HG03103 (cell line): ENCODE results near the gene COL9A3.
A peak's percentile ranks its signal among the peaks of the same experiment; 100 is the strongest.
"Not testable (repeated sequence)": the region's sequence is repeated elsewhere in the genome, so short reads cannot be mapped to it uniquely, and the experiment has no call there.

Source experiments
- ATAC-seq: cut with Tn5 transposase; IDR thresholded peaks from one replicate; pipeline ENCODE4 v1.9.1; 2021; ENCODE audit warnings: low read depth; ENCODE audit not compliant: unreplicated experiment

Gene COL9A3

DNA sequence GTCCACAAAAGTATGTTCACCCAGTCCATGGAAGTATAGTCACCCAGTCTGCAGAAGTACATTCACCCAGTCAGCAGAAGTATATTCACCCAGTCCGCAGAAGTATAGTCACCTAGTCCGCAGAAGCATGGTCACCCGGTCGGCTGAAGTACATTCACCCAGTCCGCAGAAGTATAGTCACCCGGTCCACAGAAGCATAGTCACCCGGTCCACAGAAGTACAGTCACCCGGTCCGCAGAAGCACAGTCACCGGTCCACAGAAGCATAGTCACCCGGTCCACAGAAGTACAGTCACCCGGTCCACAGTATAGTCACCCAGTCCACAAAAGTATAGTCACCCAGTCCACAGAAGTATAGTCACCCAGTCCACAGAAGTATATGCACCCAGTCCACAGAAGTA, 36.0 kb downstream of the COL9A3 start:
- no peak for ATAC-seq

DNA sequence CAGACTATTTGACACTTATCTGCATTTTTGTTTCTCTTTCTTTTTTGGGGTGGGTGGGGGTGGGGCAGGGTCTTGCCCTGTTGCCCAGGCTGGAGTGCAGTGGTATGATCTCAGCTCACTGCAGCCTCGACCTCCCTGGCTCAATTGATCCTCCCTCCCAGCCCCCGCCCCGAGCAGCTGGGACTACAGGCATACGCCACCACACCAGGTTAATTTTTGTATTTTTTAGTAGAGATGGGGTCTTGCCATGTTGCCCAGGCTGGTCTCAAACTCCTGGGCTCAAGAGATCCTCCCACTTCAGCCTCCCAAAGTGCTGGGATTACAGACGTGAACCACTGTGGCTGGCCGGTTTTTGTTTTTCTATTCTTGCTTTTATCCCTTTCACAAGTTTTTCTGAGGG, 36.5 kb downstream of the COL9A3 start:
- ATAC-seq: not testable (repeated sequence)

DNA sequence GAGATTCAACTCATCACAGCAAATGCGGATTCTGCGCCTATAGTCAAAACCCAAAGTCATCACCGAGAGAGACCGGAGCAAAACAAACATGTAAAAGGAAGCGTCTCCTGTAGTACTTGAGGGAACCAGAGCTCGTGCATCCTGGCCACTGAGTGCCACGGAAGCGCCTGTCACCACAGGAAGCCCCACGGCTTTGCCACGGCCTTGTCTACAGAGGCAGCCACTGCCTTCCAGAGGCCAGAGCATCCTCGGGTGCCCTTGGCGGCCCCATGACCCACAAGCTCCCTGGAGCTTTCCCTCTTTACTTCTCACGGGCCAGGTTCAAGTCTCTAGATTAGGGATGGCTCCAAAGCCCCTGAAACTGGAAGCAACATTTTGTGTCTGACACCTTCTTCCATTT, 37.3 kb downstream of the COL9A3 start:
- no peak for ATAC-seq

DNA sequence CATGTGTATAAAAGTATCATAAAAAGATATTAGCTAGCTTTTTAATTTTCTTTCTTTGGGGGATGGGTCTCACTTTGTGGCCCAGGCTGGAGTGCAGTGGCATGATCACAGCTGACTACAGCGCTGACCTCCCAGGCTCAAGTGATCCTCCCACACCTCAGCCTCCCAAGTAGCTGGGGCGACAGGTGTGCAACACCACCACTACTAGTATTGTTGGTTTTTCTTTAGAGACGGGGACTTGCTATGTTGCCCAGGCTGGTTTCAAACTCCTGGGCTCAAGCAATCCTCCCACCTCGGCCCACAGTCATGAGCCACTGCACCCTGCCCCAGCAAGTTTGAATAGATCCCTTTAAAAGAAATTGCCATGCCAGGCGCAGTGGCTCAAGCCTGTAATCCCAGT, 38.3 kb downstream of the COL9A3 start:
- no peak for ATAC-seq

GRCh38 chr20:62856931-62857619, 40.2 kb downstream of the COL9A3 start:
- ATAC-seq: no peak

DNA sequence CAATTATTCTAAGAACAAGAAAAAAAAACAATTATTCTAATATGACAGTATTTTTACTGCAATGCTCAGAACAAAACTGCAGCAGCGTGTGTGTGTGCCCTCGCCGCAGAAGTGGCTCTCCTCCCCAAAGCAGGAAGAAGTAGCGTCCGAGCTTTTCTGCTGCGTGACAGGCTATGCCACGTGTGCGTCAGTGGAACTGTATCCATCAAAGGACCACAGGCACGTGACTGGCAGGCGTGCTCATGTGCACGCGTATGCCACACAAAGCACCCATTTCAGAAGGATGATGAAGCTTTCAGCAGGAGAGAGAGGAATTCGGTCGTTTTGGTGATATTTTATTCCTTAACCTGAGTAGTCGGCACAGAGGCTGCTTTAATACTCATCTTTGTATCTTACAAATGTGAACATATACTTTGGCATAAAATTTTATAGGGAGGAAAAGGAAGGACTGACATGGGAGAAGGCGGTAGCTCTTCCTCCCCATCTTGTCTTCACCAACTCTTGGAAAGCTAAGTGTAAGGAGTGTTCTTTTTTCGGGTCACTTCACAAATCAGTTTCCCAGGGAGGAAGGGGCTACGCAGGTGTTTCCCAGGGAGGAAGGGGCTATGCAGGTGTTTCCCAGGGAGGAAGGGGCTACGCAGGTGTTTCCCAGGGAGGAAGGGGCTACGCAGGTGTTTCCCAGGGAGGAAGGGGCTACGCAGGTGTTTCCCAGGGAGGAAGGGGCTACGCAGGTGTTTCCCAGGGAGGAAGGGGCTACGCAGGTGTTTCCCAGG, 41.4 kb downstream of the COL9A3 start:
- ATAC-seq: no peak

DNA sequence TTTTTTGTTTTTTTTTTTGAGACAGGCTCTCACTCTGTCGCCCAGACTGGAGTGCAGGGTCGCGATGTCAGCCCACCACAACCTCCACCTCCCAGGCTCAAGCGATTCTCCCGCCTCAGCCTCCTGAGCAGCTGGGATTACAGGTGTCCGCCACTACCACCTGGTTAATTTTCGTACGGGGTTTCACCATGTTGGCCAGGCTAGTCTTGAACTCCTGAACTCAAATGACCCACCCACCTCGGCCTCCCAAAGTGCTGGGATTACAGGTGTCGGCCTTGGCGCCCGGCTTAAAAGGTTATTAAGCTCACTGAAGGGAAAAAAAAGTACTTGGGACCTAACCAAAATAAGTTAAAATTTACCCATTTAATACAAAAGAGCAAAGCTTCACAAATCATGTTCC, 42.9 kb downstream of the COL9A3 start:
- ATAC-seq: no peak

DNA sequence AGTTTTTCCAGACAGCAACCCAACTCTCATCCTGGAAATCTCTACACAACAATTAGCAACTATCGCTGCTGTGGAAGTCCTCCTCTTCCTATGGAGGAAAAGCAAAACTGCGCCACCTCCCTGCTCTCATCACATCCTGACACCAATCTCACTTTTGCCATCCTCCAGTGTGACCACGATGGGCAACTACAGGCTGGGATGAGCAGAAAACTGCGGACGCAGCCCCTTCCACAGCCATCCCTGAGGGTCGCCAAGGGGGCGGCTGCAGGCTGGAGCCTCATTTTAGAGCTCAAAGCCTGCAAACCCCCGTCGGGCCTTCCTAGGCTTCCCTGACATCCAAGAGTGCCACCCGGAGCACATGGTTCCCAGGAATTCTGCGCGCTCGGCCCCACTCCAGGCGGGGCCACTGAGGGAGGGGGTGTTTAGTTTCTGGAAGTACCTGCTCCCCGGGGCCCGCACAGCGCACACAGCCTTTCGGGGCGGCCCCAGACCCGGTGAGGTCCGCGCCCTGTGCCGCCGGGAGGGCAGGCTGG, 43.6 kb downstream of the COL9A3 start:
- no peak for ATAC-seq

GRCh38 chr20:62860924-62861691, 44.3 kb downstream of the COL9A3 start:
- ATAC-seq: peak; percentile 17

- peak; percentile 63 for ATAC-seq
Observed at GRCh38 chr20:62861726-62862336, 45.0 kb downstream of the COL9A3 start, which contains the start of gene TCFL5. Gene TCFL5 (minus strand): TSS chr20:62861822. CDS start chr20:62861670, 152 bp downstream.

GRCh38 chr20:62864207-62864606, 47.4 kb downstream of the COL9A3 start:
- ATAC-seq: no peak

DNA sequence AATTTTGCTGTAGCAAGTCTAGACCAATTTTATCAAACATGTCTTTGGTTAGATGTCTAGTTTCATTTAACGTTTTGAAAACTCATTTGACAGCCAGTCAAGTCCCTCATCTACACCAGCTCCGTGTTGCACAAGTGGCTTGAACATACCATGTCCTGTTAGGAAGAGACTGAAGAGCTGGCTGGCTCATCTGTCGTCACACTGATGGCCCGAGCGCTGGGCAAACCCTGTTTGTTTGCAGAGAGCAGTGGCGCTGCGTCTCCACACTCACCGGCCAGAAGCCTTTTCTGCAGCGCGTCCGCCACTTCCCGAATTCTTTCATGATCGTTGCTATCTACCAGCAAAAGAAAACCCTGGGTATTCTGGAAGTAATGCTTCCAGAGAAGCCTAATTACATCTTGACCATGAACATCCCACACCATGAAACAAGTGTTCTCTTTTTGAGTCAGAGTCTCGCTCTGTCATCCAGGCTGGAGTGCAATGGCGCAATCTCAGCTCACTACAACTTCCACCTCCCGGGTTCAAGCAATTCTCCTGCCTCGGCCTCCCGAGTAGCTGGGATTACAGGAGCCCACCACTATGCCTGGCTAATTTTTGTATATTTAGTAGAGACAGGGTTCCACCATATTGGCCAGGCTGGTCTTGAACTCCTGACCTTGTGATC, 55.5 kb downstream of the COL9A3 start:
- ATAC-seq: no peak

GRCh38 chr20:62872862-62873261, 56.0 kb downstream of the COL9A3 start:
- no peak for ATAC-seq

DNA sequence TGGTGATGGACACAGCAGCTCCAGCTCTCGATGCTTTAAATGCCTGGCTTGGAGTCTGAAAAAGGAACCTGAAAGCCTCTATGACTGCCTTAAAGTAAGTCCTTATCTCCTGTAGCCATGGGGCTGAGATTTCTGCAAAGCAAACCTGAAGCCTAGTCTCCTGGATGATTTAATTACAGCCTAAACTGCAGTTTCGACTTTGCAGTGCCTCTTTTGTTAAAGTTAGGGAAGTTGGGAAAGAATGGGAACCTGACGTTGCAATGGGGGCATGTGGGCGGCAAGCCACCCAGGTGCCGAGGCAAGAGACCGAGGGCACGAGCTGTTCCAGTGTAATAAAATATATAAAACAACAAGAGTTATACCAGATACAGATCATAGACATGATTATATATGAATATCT, 56.4 kb downstream of the COL9A3 start:
- ATAC-seq: no peak

DNA sequence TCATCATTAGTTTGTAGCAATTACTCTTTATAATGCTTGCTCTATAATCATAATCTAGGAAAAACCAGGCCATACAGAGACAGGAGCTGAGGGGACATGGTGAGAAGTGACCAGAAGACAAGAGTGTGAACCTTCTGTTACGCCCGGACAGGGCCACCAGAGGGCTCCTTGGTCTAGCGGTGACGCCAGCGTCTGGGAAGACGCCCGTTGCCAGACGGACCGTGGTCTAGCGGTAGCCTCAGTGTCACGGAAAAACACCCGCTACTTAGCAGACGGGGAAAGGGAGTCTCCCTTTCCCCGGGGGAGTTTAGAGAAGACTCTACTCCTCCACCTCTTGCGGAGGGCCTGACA, 56.8 kb downstream of the COL9A3 start:
- ATAC-seq: not testable (repeated sequence)

DNA sequence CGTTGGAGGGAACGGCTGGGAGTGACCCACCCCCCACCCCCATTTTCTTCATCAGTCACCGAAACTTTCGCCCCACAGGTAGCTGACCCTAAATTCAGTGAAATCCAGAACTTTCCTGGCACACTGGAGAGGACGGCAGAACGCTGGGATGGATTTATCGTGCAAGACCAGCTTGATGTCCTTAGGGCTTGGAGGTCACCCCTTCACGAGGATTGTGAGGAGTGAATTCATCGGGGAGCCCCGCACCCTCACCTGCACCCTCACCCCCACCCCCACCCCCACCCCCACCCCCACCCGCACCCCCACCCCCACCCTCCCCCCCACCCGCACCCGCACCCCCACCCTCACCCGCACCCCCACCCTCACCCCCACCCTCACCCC, 58.1 kb downstream of the COL9A3 start:
- no peak for ATAC-seq

GRCh38 chr20:62875419-62876361, 58.8 kb downstream of the COL9A3 start:
- no peak for ATAC-seq

DNA sequence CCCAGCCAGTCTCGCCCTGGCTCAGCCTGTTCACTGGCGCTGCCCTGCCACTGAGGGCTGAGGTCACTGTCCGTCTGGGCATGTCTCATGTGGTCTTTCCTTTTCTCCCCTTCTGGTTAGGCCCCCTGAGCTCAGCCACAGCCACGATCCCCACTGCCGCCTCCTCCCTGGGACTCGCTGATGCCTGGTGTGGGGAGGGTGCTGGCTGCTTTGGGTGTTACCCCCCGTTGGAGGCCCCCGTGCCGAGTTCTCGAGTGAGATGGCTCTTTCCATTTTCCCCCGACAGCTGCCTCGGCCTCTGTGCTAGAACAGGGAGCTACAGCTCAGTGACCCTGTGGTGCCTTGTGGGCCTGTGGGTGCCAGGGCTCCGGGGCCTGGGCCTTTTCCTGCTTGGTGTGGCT, 59.7 kb downstream of the COL9A3 start:
- no peak for ATAC-seq
